Neutrophil (primary cell): ENCODE results near the gene RHOU.

Source experiments
- H3K27ac ChIP-seq: fragments of 200-600 bp; sonication (generic); 2 replicates; pipeline ENCODE4 v1.5.1; 2016; ENCODE audit warnings: mild to moderate bottlenecking, moderate library complexity
- H3K27me3 ChIP-seq: fragments of 200-600 bp; sonication (generic); 2 replicates; pipeline ENCODE4 v1.6.0; 2016; ENCODE audit warnings: mild to moderate bottlenecking
- H3K36me3 ChIP-seq: fragments of 200-600 bp; sonication (generic); 2 replicates; pipeline ENCODE4 v1.5.1; 2017
- H3K4me1 ChIP-seq, 2 experiments: fragments of 200-600 bp in 1 of 2; sonication (generic) in 1 of 2; 1 replicate in 1 of 2; 2 replicates in 1 of 2; pipeline versions ENCODE4 v1.5.1 to v1.6.1; 2013 to 2016; ENCODE audit warnings: low read depth in 1 of 2, low read length in 1 of 2, mild to moderate bottlenecking in 1 of 2, moderate library complexity in 1 of 2; ENCODE audit not compliant: control insufficient read depth in 1 of 2, insufficient read depth in 1 of 2
- H3K4me3 ChIP-seq, 2 experiments: fragments of 200-600 bp in 1 of 2; sonication (generic) in 1 of 2; 1 replicate in 1 of 2; 2 replicates in 1 of 2; pipeline ENCODE4 v1.5.1; 2013 to 2016; ENCODE audit warnings: low read depth in 1 of 2, low read length in 1 of 2, mild to moderate bottlenecking in 1 of 2, moderate library complexity in 1 of 2
- H3K9me3 ChIP-seq: fragments of 200-600 bp; sonication (generic); 2 replicates; pipeline ENCODE4 v1.5.1; 2016
- CTCF ChIP-seq: fragments of 200-600 bp; sonication (generic); IDR thresholded peaks from 2 replicates; pipeline ENCODE4 v1.5.1; 2016; ENCODE audit warnings: antibody characterized with exemption

The RHOU gene

GRCh38 chr1:228732426-228732825 is 2.9 kb upstream of the RHOU start:
- Histone ChIP-seq H3K4me3 (no peak overlapping the region), H3K9me3 (no peaks in the 10 kb centered on the region), H3K4me1 (peaks cover 12 to 15% of the 10 kb centered on the region in 2 experiments), H3K27me3 (peaks cover 8% of the 10 kb centered on the region), H3K27ac (no peak overlapping the region), H3K36me3 (no peaks in the 10 kb centered on the region)
- no peak for TF ChIP-seq CTCF

GRCh38 chr1:228733576-228733975 is 1.7 kb upstream of the RHOU start:
- TF ChIP-seq CTCF, result no peak
- no peaks in the 10 kb centered on the region for H3K36me3 ChIP-seq
- no peaks in the 10 kb centered on the region for H3K9me3 ChIP-seq
- no peaks in the 10 kb centered on the region for H3K27me3 ChIP-seq
- H3K4me1 ChIP-seq, result peaks cover 15 to 18% of the 10 kb centered on the region in 2 experiments
- no peak overlapping the region for H3K4me3 ChIP-seq
- no peak overlapping the region for H3K27ac ChIP-seq

- no peaks in the 10 kb centered on the region for H3K27me3 ChIP-seq
Observed at GRCh38 chr1:228735871-228736586, 750 bp downstream of the RHOU start.

GRCh38 chr1:228736844-228737445 is 1.7 kb downstream of the RHOU start:
- Histone ChIP-seq H3K36me3 (peaks cover 3% of the 10 kb centered on the region), H3K27ac (no peak overlapping the region), H3K4me1 (peaks cover 15 to 18% of the 10 kb centered on the region in 2 experiments), H3K27me3 (no peaks in the 10 kb centered on the region), H3K9me3 (no peaks in the 10 kb centered on the region), H3K4me3 (peak overlapping the region in 1 of 2 experiments; percentile 78)
- TF ChIP-seq CTCF, result no peak

More at GRCh38 chr1:228735871-228736586, 750 bp downstream of the RHOU start:
- Histone ChIP-seq H3K4me3 (peak overlapping the region; percentile 78 to 79), H3K27ac (peak overlapping the region; percentile 52), H3K9me3 (no peaks in the 10 kb centered on the region), H3K4me1 (peaks cover 15 to 18% of the 10 kb centered on the region in 2 experiments), H3K36me3 (peaks cover 3% of the 10 kb centered on the region)
- TF ChIP-seq CTCF, result no peak

- Histone ChIP-seq H3K9me3 (no peaks in the 10 kb centered on the region), H3K27ac (no peak overlapping the region), H3K27me3 (no peaks in the 10 kb centered on the region), H3K4me1 (peaks cover 15 to 18% of the 10 kb centered on the region in 2 experiments), H3K36me3 (peaks cover 8% of the 10 kb centered on the region), H3K4me3 (no peak overlapping the region)
- TF ChIP-seq CTCF, result no peak
Observed at GRCh38 chr1:228737601-228738041, 2.3 kb downstream of the RHOU start.
